RWPE2 (cell line): ENCODE measurements around the gene CBR3.

ENCODE experiments used
- ATAC-seq: fragments of 200-7000 bp; cut with Tn5 transposase; 3 replicates; pipeline ENCODE4 v1.9.1; 2021; ENCODE audit warnings: low read depth
- DNase-seq: peaks from one replicate; pipeline ENCODE4 v3.0.0-alpha.2; 2020; ENCODE audit warnings: low spot score
- H3K27ac ChIP-seq: fragments of 450-650 bp; 2 replicates; pipeline ENCODE4 v1.5.1; 2017; ENCODE audit warnings: mild to moderate bottlenecking; ENCODE audit not compliant: poor library complexity, severe bottlenecking
- H3K27me3 ChIP-seq: fragments of 250-450 bp; sonication (Bioruptor Pico); 2 replicates; pipeline ENCODE4 v1.5.1; 2021; ENCODE audit warnings: mild to moderate bottlenecking, moderate library complexity; ENCODE audit not compliant: insufficient read depth, poor library complexity, severe bottlenecking
- H3K36me3 ChIP-seq: fragments of 250-450 bp; sonication (Bioruptor Pico); 2 replicates; pipeline ENCODE4 v1.5.1; 2020; ENCODE audit warnings: low read depth, mild to moderate bottlenecking, moderate library complexity
- H3K4me1 ChIP-seq: fragments of 250-450 bp; sonication (Bioruptor Pico); 2 replicates; pipeline ENCODE4 v1.5.1; 2021; ENCODE audit warnings: mild to moderate bottlenecking, moderate library complexity; ENCODE audit not compliant: insufficient read depth, poor library complexity, severe bottlenecking
- H3K4me3 ChIP-seq: fragments of 250-450 bp; sonication (Bioruptor Pico); 2 replicates; pipeline ENCODE4 v1.5.1; 2021; ENCODE audit warnings: mild to moderate bottlenecking, moderate library complexity; ENCODE audit not compliant: severe bottlenecking
- H3K9me3 ChIP-seq: fragments of 250-450 bp; sonication (Bioruptor Pico); 2 replicates; pipeline ENCODE4 v1.5.1; 2021; ENCODE audit warnings: mild to moderate bottlenecking, moderate library complexity; ENCODE audit not compliant: severe bottlenecking
- TF ChIP-seq, protein P1 (sequence below): fragments of 450-650 bp; IDR thresholded peaks from one replicate; pipeline ENCODE4 v1.5.1; 2017; ENCODE audit warnings: mild to moderate bottlenecking, moderate library complexity; ENCODE audit not compliant: poor library complexity, severe bottlenecking

The CBR3 gene

DNA sequence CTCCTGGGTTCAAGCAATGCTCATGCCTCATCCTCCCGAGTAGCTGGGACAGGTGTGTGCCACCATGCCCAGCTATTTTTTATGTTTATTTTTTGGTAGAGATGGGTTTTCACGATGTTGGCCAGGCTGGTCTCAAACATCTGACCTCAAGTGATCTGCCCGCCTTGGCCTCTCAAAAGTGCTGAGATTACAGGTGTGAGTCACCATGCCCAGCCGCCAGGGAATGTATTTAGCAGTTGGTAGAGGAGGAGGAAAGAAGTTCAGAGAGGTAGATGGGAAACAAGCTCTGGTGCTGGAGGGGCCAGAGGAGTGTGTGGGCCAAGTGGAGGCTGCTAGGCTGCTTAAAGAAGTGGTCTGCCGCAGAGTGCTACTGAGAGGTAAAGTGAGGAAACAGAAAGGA is 27.8 kb downstream of the CBR3 start:
- DNase-seq (no peak), ATAC-seq (no peak)
- H3K27ac ChIP-seq, result no peak overlapping the region
- no peak overlapping the region for H3K4me3 ChIP-seq
- TF ChIP-seq, protein P1, sequence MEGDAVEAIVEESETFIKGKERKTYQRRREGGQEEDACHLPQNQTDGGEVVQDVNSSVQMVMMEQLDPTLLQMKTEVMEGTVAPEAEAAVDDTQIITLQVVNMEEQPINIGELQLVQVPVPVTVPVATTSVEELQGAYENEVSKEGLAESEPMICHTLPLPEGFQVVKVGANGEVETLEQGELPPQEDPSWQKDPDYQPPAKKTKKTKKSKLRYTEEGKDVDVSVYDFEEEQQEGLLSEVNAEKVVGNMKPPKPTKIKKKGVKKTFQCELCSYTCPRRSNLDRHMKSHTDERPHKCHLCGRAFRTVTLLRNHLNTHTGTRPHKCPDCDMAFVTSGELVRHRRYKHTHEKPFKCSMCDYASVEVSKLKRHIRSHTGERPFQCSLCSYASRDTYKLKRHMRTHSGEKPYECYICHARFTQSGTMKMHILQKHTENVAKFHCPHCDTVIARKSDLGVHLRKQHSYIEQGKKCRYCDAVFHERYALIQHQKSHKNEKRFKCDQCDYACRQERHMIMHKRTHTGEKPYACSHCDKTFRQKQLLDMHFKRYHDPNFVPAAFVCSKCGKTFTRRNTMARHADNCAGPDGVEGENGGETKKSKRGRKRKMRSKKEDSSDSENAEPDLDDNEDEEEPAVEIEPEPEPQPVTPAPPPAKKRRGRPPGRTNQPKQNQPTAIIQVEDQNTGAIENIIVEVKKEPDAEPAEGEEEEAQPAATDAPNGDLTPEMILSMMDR, result no peak
- 0 out of 2 replicates have a peak, but pooled peaks cover 3% of the 10 kb centered on the region for H3K36me3 ChIP-seq
- no peaks in the 10 kb centered on the region for H3K4me1 ChIP-seq
- no peaks in the 10 kb centered on the region for H3K27me3 ChIP-seq
- no peaks in the 10 kb centered on the region for H3K9me3 ChIP-seq

DNA sequence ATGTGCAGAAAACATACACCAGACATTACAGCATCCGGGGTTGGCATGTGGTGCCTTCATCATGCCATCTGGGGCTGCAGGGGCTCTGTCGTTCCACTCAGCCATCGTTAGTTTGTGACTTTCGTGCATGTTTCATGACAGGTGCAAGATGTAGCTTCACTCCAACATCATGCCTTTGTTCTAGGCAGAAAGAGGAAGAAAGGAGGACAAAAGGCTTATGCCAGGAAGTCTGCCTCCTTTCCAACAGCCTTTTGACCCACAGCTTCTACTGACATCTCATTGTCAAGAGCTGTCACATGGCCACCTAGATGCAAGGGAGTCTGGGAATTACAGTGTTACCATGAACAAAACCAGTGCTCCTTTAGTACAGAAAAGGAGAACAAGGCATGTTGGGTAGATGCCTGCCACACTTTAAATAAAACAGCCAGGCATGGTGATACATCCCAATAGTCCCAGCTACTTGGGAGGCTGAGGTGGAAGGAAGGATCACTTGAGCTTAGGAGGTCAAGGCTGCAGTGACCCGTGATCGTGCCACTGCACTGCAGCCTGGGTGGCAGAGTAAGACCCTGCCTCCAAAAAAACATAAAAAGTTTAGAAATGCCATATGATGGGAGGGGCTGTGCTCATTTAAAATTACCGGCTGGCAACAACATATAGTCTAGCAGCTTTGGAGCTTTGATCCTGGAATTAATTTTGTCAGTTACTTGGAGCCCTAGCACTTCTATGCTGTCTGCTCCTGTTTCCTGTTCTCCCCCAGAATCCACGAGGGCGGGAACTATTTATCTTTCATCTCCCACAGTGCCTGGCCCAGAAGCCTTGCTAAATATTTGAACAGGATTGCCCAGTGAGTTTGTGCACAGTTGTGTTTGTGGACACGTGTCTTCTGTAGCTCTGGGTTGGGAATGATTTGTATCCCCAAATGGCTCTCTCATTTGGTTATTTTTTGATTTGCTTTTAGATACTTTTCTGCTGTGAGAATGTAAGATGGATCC is 29.2 kb downstream of the CBR3 start:
- TF ChIP-seq, protein P1, result no peak
- Histone ChIP-seq H3K9me3 (no peaks in the 10 kb centered on the region), H3K27ac (no peak overlapping the region), H3K27me3 (no peaks in the 10 kb centered on the region), H3K4me3 (no peak overlapping the region), H3K4me1 (no peaks in the 10 kb centered on the region), H3K36me3 (0 out of 2 replicates have a peak, but pooled peaks cover 3% of the 10 kb centered on the region)
- no peak for ATAC-seq
- no peak for DNase-seq

DNA sequence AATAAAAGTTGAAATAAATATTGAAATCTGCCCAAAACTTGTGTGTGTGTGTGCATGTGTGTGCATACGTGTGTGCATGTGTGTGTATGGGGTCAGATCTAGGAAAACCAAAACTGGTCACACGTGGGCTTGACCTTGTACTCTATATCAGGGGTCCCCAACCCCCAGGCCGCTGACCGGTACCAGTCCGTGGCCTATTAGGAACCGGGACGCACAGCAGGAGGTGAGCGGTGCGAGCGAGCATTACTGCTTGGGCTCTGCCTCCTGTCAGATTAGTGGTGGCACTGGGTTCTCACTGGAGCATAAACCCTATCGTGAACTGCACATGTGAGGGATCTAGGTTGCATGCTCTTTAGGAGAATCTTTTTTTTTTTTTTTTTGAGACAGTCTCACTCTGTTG is 30.5 kb downstream of the CBR3 start:
- Histone ChIP-seq H3K4me3 (no peak overlapping the region), H3K4me1 (no peaks in the 10 kb centered on the region), H3K27ac (no peak overlapping the region), H3K27me3 (no peaks in the 10 kb centered on the region), H3K9me3 (no peaks in the 10 kb centered on the region), H3K36me3 (0 out of 2 replicates have a peak, but pooled peaks cover 3% of the 10 kb centered on the region)
- TF ChIP-seq, protein P1, result no peak
- ATAC-seq, result no peak
- no peak for DNase-seq

DNA sequence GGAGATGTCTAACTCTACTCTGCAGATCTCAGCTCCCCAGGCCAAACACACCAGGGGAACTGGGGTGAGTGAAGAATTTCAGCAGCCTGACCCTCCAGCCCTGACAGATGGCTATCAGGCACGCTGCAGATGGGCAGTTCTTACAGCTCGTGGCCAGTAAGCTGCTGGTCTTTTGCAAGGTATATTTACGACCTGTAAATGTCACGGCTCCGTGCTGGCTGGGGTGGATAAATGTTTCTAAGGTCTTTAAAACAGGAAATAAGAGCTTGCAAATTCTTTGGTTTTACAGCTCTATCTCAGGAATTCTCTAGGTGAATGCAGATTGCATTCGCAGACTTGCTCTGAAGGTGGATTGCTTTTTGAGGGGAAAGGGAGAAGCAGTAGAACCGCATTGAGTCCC is 31.8 kb downstream of the CBR3 start:
- H3K27ac ChIP-seq, result no peak overlapping the region
- TF ChIP-seq, protein P1, result no peak
- H3K4me3 ChIP-seq, result no peak overlapping the region
- no peaks in the 10 kb centered on the region for H3K9me3 ChIP-seq
- ATAC-seq (no peak), DNase-seq (no peak)
- H3K27me3 ChIP-seq, result no peaks in the 10 kb centered on the region
- no peaks in the 10 kb centered on the region for H3K4me1 ChIP-seq
- 0 out of 2 replicates have a peak, but pooled peaks cover 3% of the 10 kb centered on the region for H3K36me3 ChIP-seq

DNA sequence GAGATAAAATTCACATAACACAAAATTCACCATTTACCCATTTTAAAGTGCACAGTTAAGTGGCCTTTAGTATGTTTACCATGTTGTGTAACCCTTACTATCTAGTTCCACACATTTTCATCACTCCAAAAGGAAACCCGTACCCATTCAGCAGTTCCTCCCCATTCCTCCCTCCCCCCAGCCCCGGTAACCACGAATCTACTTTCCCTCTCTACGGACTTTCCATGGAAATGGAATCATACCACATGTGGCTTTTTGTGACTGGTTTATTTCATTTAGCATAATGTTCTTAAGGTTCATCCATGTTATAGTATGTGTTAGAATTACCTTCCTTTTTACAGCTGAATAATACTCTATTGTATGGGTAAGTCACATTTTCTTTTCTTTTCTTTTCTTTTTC is 32.7 kb downstream of the CBR3 start:
- H3K27ac ChIP-seq, result no peak overlapping the region
- H3K4me1 ChIP-seq, result no peaks in the 10 kb centered on the region
- H3K4me3 ChIP-seq, result no peak overlapping the region
- H3K36me3 ChIP-seq, result 0 out of 2 replicates have a peak, but pooled peaks cover 3% of the 10 kb centered on the region
- no peaks in the 10 kb centered on the region for H3K27me3 ChIP-seq
- ATAC-seq, result no peak
- no peaks in the 10 kb centered on the region for H3K9me3 ChIP-seq
- TF ChIP-seq, protein P1, result no peak
- no peak for DNase-seq
